Stimulated activated naive CD8-positive, alpha-beta T cell treated with anti-CD3 and anti-CD28 coated beads, Interleukin-15, Interleukin-2, amounts not matched to agents 100 ng/mL and 50 ng/mL, for 24 hours (primary cell): ENCODE measurements around the gene SCNM1.
A peak's percentile ranks its signal among the peaks of the same experiment; 100 is the strongest.
"Not testable (repeated sequence)": the region's sequence is repeated elsewhere in the genome, so short reads cannot be mapped to it uniquely, and the experiment has no call there.

ENCODE experiments used
- H3K27ac Mint-ChIP-seq: one replicate; pipeline ENCODE4 v1.8.0; 2021; ENCODE audit warnings: mild to moderate bottlenecking, mixed read lengths
- H3K27me3 Mint-ChIP-seq: one replicate; pipeline ENCODE4 v1.8.0; 2021; ENCODE audit warnings: mixed read lengths
- H3K36me3 Mint-ChIP-seq: one replicate; pipeline ENCODE4 v1.8.0; 2021; ENCODE audit warnings: low read depth, mixed read lengths
- H3K4me1 Mint-ChIP-seq: one replicate; pipeline ENCODE4 v1.8.0; 2021; ENCODE audit warnings: low read depth, mixed read lengths
- H3K4me3 Mint-ChIP-seq: one replicate; pipeline ENCODE4 v1.8.0; 2021; ENCODE audit warnings: mild to moderate bottlenecking, mixed read lengths
- H3K9me3 Mint-ChIP-seq: one replicate; pipeline ENCODE4 v1.8.0; 2021; ENCODE audit warnings: mixed read lengths

Gene SCNM1

GRCh38 chr1:151196292-151196800, 30.4 kb downstream of the SCNM1 start:
- Mint-ChIP-seq H3K9me3 (no peaks in the 10 kb centered on the region), H3K27me3 (no peaks in the 10 kb centered on the region), H3K4me1 (peaks cover 38% of the 10 kb centered on the region), H3K36me3 (peaks cover 23% of the 10 kb centered on the region), H3K27ac (no peak overlapping the region), H3K4me3 (no peak overlapping the region)

DNA sequence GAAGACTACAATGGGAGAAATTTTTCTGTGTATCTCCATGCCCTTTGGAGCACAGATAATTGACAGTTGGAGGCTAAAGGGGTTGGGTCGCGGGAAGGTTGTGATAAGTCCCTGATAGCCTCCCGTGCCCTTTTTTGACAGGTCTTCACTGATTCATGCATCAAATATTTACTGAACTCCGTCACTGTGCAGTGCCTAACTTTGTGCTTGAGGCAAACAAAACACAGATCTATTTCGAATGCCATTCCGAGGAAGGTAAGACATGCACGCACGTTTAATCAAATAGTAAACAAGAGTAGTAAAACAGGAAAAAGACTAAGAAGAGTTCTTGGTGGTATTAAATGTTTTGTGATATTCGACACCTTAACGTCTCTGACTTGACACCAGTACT, 31.9 kb downstream of the SCNM1 start:
- H3K27me3 Mint-ChIP-seq: no peaks in the 10 kb centered on the region
- peaks cover 34% of the 10 kb centered on the region for H3K36me3 Mint-ChIP-seq
- peak overlapping the region; percentile 100 for H3K4me3 Mint-ChIP-seq
- H3K27ac Mint-ChIP-seq: peak overlapping the region; percentile 98
- no peaks in the 10 kb centered on the region for H3K9me3 Mint-ChIP-seq
- peaks cover 47% of the 10 kb centered on the region for H3K4me1 Mint-ChIP-seq

- Mint-ChIP-seq H3K4me3 (peak within 1 kb of the TSS; percentile 100), H3K9me3 (no peaks in the 10 kb centered on the region), H3K4me1 (peaks cover 47% of the 10 kb centered on the region), H3K27ac (peak within 1 kb of the TSS; percentile 98), H3K36me3 (peaks cover 37% of the 10 kb centered on the region), H3K27me3 (no peaks in the 10 kb centered on the region)
Observed at GRCh38 chr1:151198254-151199127, 32.5 kb downstream of the SCNM1 start, which contains the start of gene PIP5K1A. Gene PIP5K1A (plus strand): TSS chr1:151198552. CDS start chr1:151198997, 445 bp downstream.

- Mint-ChIP-seq H3K4me3 (peak overlapping the region; percentile 100), H3K9me3 (no peaks in the 10 kb centered on the region), H3K27ac (peak overlapping the region; percentile 98), H3K27me3 (no peaks in the 10 kb centered on the region), H3K36me3 (peaks cover 44% of the 10 kb centered on the region), H3K4me1 (peaks cover 58% of the 10 kb centered on the region)
Observed at GRCh38 chr1:151199873-151200581, 34.1 kb downstream of the SCNM1 start.

- H3K4me3 Mint-ChIP-seq, H3K9me3 Mint-ChIP-seq, H3K27me3 Mint-ChIP-seq, H3K27ac Mint-ChIP-seq: not testable (repeated sequence)
- H3K4me1 Mint-ChIP-seq: peaks cover 25% of the 10 kb centered on the region
- H3K36me3 Mint-ChIP-seq: peaks cover 49% of the 10 kb centered on the region
Observed at GRCh38 chr1:151205381-151205965, 39.5 kb downstream of the SCNM1 start.

- no peaks in the 10 kb centered on the region for H3K27me3 Mint-ChIP-seq
- H3K4me1 Mint-ChIP-seq: peaks cover 18% of the 10 kb centered on the region
- H3K27ac Mint-ChIP-seq: no peak overlapping the region
- no peaks in the 10 kb centered on the region for H3K9me3 Mint-ChIP-seq
- H3K4me3 Mint-ChIP-seq: no peak overlapping the region
- H3K36me3 Mint-ChIP-seq: peaks cover 45% of the 10 kb centered on the region
Observed at GRCh38 chr1:151210830-151211229, 44.9 kb downstream of the SCNM1 start.

- Mint-ChIP-seq H3K4me3 (peak overlapping the region; percentile 14), H3K27me3 (no peaks in the 10 kb centered on the region), H3K36me3 (peaks cover 39% of the 10 kb centered on the region), H3K27ac (peak overlapping the region; percentile 71), H3K9me3 (no peaks in the 10 kb centered on the region), H3K4me1 (peaks cover 18% of the 10 kb centered on the region)
Observed at GRCh38 chr1:151211972-151212705, 46.2 kb downstream of the SCNM1 start.

GRCh38 chr1:151213560-151213959, 47.6 kb downstream of the SCNM1 start:
- Mint-ChIP-seq H3K27me3 (no peaks in the 10 kb centered on the region), H3K36me3 (peaks cover 38% of the 10 kb centered on the region), H3K27ac (no peak overlapping the region), H3K4me1 (peaks cover 18% of the 10 kb centered on the region), H3K4me3 (no peak overlapping the region), H3K9me3 (no peaks in the 10 kb centered on the region)
